Dedifferentiated amniotic fluid mesenchymal stem cell (primary cell): ENCODE data around the gene TLE1.
"Not testable (repeated sequence)": the region's sequence is repeated elsewhere in the genome, so short reads cannot be mapped to it uniquely, and the experiment has no call there.

Source experiments
- DNase-seq: peaks from one replicate; pipeline ENCODE4 v3.0.0-alpha.2; 2016; ENCODE audit errors: extremely low spot score

The TLE1 gene

DNA sequence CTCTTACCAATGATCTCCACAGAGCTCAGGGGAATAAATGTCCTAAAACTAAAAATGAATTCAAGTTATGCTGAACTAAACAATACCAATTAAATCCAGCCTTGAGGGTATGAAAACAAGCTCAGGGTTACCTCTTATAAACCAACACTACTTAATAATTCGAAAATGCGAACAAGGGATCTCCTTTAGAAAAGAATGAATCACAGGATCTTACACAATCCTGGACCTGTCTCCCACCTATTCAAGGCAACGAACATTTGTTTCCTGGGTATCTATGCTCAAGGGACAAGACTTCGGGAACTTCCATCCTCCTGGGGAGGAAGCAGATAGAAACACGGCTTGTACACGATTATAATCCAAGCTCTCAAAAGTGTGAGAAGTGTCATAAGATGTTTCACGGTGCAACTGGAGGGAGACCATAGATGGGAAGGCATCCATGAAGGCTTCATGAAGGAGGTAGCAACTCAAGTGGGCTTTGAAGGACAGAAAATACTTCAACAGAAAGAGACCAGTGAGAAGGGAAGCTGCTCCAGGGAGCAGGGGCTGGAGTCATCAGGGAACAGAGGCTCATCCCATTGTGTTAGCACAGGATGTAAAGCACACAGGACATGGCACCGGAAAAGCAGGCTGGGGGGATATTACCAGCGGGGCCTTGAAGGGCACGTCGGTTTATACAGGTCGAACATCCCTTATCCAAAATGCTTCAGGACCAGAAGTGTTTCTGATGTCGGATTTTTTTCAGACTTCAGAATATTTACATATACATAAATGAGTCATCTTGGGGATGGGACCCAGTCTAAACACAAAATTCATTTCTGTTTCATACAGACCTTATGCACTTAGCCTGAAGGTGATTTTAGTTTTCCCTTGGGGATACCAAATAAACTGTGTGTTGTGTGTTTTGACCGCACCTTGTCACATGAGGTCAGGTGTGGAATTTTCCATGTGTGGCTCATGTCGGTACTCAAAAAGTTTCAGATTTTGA, 87.4 kb downstream of the TLE1 start:
- DNase-seq, result no peak

DNA sequence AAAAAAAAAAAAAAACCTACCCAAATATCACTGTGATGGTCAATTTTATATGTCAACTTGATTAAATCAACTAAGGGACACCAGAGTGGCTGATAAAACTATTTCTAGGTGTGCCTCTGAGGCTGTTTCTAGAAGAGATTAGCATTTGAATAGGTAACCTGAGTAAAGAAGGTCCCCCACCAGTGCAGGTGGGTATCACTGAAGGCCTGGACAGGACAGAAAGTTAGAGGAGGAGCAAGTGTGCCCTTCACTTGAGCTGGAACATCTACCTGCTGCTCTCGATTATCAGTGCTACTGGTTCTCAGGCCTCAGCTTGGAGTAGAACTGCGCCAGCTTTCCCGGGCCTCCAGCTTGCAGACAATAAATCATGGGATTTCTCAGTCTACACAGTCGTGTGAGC, 88.7 kb downstream of the TLE1 start:
- no peak for DNase-seq

DNA sequence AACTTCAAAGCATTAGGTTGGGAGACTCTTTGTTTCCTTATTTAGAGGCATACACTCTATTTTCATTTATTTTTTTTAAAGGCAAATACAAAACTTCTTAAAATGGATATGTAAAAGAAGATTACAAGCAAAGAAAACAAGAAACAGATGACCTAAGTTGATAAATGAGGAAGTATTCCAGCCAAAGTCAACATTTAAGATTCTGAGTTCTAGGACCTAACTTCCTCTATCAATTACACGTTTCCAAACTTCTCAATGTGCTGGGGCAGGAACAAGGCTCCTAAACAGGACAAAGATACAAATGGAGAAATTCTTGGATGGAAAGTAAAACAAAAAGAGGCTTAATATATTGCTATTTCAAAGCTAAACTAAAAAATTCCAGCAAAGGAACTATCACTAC, 89.5 kb downstream of the TLE1 start:
- DNase-seq, result no peak

DNA sequence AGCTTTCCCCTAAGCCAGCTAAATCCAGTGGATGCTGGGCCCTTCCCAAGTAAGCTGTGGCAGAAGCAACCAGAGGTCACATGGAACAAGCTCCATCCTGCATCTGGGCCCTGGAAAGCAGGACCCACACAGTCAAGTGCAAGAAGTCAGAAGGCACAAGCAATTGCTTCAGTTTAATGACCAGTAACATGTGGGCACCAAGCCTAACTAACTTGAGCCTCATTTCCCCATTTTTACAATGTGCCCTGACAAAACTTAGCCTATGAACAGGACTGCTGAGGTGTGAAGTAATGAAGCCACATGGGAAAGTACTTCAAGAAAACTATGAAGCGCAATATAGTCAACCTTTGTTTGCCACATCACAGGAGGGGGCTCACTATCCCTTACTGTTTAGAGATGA, 90.5 kb downstream of the TLE1 start:
- DNase-seq, result no peak

DNA sequence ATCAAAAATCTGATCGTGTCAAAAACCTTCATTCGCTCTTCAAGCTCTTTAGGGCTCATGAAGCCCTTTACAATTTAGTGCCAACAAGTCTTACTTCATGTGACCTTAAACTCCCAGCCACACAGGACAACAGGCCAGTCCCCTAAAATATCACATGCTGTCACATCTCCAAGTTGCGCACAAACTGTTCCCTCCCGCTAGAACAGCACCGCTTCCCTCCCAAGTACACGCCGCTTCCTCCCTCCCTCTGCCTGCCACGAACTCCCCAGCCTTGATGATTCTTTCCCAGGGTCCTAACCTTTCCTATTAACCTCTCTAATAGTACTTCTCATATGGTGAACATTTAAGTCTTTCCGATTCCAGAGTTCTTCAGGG, 91.2 kb downstream of the TLE1 start:
- DNase-seq, result no peak

DNA sequence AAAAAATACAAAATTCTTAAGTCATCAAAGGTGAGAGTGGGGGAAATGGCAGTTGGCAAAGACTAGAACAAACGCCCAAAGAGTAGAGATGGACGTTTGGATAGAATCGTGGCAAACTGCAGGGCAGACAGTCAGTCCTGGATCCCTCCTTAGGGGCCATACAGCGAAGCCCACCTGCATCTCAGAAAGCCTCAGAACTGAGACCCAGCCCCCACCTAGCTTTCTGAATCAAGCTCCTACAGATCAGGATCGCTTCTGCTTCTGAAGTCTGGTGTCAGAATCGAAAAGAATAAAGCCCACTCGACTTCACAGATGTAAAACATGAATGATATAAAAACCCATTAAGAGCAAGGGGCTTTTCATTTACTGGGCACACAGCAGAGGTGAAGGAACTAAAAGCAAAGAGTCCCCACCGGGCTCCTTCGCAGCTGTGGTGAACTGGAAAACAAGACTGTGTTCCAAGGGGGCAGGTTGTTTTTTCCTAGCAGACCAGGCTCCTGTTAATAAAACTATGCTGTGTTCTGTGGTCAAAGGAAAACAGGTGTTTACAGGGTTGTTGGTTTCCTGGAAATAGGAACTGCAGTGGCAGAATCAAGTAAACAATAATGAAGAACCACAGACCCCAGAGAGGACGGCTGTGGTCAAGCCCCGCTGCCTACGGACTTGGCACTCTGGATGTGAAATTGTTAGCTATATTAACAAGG, 91.8 kb downstream of the TLE1 start:
- no peak for DNase-seq

DNA sequence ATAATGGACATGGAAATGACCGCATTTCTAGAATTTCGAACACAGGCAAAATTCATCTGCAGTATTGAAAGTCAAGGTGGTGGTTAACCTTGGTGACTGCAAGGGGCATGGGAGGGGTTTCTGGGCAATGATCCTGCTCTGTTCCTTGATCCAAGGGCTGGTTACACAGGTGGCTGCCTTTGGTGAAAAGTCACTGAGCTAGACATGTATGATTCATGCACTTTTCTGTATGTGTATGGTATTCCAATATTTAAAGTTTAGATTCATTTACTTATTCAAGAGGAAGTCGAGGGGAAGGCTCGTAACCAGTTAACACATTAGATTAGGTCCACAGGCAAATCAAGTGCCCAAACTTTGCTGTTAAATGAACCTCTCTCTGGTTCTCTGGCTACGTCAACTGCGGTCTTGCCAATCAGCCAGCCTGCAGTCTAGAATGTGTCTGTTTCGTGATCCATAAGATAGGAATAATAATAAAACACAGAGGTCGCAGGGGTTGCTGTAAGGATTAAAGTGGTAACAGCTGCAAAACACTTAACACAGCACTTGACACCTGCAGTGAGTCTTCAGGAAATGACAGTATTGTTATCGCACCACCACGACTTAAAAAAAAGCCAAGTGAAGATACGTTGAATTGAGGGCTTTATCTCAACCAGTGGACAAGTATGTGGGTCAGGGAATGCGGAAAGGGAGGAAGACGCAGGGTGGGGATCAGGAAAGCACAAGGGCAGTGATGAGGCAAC, 92.5 kb downstream of the TLE1 start:
- no peak for DNase-seq

DNA sequence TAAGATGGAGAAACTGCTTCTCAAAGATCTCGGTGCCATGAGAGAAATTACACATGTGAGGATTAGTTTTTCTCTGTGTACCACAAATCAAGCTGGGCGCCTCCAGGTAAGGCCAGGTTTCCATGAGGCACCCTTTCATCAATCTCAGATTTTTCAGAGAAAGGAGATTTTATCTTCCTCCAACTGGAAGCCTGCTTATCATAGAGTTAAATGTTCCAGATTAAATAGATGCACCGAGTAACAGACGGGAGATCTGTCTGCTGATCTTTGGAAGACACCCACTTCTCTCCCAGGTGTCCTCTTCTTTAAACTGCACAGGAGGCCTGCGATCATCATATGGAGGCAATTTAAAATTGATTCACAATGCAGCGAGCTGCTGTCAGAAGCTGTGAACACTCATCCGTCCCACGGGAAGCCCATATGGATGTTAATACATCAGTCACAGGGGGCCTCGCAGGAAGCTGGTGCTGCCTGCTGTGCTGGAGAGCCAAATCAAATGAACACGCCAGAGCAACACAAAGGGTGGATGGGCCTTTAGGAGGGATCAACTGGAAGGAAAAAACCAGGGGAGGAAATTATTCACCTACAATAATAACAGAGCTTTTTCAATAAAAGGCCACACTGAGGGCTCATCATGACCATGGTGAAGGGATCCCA, 93.3 kb downstream of the TLE1 start:
- no peak for DNase-seq

DNA sequence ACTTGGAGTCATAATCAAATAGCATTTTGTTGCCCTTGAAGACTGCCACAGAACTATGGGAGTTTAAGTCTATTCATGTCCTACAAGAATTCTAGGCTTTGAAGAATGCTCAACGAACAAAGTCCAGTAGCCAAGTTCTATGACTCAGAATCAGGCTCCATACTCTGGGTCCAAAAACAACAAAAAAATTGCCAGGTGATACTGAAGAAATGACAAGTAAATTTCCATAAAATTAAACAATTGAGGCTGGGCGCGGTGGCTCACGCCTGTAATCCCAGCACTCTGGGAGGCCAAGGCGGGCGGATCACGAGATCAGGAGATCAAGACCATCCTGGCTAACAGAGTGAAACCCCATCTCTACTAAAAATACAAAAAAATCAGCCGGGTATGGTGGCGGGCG, 94.1 kb downstream of the TLE1 start:
- DNase-seq, result not testable (repeated sequence)

DNA sequence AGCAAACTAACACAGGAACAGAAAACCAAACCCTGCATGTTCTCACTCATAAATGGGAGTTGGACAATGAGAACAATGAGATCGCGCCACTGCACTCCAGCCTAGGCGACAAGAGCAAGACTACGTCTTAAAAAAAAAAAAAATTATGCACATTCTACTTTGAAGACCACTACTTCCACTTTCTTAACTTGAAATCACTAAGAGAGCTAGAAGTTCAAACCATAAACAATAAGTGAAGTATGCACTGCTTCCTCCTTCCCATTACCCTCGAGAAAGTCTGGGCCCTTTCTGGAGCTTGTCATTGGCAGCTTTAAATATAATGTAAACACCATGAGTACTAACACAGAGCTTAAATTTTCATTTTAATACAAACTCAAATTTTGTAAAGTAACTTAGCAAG, 94.9 kb downstream of the TLE1 start:
- DNase-seq, result no peak

DNA sequence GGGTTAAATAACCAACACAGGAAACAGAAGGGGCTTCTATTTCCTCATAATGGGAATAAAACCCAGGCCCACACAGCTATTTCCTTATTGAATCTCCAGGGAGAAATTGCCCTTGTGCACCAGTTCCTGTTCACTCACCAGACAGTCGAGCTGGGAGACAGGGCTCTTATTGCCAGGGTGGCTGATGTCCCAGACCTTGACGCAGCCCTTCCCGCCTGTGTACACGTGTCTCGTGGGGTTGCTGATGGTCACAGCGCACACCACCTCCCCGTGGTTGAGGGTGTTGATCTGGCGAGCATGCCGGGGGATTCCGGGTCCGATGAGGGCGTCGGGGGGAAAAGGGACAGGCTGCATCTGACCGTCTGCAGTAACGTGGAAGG, 96.5 kb downstream of the TLE1 start:
- no peak for DNase-seq

DNA sequence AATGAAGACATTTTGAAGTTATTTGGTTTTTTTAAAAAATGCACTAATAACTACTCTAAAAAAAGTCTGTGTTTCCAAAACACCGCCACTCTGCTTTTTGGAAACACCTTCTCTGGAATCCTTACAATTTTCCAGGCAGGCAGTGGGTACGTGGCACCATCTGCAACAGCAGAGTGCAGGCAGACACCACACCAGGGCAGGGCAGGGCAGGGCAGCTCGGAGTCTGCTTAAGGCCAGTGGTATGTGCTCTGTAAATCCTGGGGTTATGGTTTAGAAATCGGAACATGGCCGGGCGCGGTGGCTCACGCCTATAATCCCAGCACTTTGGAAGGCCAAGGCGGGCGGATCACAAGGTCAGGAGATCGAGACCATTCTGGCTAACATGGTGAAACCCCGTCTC, 97.6 kb downstream of the TLE1 start:
- DNase-seq, result no peak

DNA sequence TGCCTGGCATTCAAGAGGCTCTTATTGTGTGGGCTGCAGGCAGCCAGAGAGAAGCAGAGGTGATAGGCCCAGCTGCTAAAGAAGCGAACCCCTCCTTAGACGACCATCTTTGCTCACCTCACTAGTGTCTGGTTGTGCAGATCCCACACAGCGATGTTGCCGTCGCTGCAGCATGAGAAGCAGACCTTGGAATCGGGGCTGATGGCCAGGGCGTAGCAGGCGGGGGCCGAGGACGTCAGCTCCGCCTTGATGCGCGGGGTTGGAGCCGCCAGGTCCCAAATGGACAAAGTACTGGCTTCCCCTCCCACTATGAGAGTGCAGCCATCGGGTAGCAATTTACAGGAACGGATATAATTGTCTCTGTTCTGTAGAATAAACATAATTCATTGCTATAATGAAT, 98.7 kb downstream of the TLE1 start:
- no peak for DNase-seq

DNA sequence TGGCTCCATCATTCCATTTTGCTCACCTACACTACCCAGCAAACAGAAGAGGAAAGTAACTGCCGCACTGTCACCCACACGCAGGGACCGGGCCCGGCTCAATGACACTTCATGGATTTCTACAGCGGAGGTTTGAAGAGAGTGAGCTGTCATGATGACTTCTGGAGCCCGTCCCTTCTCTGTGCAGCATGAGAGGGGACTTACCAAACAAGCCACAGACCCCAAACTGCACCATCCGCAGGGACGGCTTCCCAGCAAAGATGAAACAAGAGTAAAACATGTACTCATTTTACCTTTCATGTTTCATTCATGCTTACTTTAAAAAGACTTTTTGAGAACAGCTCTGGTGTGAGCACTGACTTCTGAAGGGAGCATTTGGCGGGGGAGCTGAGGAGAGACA, 99.5 kb downstream of the TLE1 start:
- DNase-seq, result no peak

DNA sequence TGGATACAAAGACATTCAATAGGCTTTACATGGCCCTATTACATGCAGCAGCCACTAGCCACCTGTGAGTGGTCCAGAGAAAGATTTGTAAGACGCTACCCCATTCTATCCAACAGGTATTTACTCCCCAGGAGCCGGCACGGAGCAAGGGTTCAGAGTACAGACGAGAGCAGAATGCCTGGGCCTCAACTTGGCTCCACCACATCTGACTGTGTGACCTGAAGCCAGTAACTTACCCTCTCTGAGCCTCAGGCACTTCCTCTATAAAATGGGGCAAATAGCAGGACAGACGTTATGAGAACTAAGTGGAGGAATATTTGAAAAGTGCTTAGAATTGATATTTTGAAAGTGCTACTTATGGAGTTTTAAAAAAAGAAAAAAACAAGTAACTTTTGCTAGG, 100.0 kb downstream of the TLE1 start:
- DNase-seq, result no peak

DNA sequence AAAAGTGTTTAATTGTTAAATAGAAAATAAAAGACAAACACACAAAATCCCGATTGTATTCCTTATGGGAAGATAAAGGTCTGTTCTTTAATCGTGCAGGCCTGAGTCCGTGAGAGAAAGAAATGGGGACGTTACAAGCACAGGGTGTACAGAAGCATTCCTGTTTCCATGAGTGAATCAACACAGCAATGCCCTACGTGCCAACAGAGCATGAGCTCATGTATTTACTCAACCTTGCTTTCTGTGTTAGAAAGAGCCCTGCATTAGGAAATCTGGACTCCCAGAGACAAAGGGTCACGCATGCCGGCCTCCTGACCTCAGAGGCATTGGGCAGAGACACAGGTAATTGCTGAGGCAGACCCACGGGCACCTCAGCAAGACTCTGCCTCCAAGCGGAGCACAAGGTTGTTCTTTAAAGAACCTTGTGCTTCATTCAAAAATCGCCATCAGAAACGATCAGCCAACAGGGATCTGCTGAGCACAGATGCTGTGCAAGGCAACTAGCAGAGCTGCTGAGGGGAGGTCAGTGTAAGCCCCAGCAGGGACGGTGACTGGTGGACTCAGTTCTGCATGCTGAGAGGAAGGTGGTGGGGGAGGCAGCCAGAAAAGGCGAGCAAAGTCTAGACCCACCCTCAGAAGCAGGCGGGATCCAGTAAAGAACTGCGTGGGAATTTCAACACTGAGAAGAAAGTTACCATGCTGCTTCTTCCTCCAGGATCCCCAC, 101.0 kb downstream of the TLE1 start:
- DNase-seq, result no peak

DNA sequence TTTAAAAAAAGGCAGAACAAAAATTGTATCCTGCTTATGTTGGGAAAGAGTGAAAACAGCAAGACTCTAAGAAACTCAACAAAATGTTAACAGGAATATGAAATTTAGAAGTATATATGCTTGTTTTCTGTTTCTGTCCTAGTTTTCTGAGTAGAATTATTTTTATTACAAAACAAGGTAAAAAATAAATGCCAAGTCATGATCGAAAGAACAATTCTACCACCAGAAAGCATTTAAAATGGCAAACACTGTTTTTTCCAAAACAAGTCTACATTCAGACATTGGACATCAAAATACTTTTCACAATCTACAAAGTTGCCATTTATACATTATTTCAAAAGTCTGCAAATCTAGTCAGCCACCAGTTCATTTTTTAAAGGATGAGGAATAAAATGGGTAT, 102.6 kb downstream of the TLE1 start:
- DNase-seq, result no peak

DNA sequence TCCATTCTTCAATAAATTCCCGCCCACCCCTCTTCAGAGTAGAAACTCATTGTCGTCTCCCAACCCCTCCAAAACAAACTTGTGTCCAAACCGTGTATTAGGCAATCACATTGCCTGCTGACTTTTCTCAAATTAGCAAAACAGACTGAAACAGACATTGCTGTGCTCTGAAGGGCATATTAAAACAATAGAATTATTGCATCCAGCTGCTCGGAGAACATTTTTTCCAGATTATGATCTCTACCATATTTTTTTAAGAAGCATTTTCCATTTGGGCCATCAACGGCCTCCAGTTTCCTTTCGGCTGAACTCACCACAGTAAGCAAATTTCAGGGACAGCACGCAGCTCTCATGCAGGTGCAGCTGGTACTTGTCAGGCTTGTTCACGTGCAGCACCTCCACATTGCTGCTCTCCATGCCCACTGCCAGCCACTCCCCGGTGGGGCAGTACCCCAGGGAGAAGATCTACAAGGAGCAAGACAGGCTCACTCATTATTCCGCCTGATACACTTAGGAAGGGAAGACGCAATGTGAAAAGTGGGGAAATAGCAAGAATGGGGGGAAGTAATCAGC, 104.1 kb downstream of the TLE1 start:
- peak; percentile 40 for DNase-seq

DNA sequence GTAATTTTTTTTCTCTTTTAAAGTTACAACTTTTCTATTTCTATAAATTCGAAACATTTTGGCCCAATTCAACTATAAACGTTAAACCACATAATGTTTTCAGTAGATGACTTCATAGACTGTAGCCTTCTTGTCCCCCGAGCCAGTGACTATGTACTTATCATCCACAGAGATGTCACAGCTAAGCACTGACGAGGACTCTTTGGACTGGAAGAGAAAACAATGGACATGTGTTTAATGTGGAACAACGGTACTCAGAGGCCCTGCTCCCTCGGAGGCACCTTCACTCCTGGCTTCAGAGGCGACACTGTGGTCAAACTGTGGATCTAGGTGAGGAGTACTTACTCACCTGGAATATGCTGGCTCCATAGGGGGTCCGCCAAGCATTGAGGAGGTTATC, 105.2 kb downstream of the TLE1 start:
- no peak for DNase-seq

DNA sequence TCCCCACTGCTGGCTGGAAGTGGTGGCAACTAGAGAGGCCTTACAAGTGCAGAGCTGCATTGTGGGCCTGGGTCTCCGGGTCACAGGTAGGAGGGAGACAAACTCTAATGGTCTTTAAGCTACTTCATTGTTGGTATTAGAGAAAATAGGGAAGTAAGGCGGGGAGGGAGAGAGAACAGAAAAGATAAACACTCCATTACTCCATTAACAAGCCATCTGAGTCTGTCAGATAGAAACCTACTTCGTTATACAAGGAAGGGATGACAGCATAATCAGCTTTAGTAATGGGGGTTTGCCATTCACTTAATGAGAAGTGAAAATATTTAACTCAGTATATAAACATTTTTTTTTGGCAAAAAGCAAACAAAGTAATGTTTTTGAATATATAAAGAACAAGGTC, 107.4 kb downstream of the TLE1 start:
- no peak for DNase-seq

DNA sequence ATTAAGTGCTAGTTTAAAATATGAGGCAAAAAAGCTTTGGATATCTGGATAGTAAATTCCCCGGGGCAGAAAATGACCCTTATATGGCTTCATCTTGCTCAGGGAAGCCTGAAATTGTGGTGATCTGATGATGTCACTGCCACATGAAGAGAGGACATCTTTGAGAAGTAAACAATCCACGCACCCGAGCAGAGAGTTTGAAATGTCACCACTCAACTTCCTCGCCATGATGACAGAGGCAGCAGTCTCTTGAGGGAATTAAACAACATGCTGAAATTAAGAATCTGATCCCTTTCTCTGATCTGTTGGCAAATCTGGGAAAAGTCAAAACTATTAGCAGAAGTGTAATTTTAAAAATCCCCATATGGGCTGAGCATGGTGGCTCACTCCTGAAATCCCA, 110.0 kb downstream of the TLE1 start:
- no peak for DNase-seq
